Stimulated activated CD4-positive, alpha-beta T cell treated with anti-CD3 and anti-CD28 coated beads, Interleukin-4, amount 100 ng/mL, for 48 hours (primary cell): ENCODE measurements around the gene BYSL.

Experiments used
- DNase-seq, 2 donors: peaks; one replicate each; pipeline ENCODE4 v3.0.0-alpha.2; 2020; ENCODE audit warnings: low read depth in 2 of 2

Gene BYSL

DNA sequence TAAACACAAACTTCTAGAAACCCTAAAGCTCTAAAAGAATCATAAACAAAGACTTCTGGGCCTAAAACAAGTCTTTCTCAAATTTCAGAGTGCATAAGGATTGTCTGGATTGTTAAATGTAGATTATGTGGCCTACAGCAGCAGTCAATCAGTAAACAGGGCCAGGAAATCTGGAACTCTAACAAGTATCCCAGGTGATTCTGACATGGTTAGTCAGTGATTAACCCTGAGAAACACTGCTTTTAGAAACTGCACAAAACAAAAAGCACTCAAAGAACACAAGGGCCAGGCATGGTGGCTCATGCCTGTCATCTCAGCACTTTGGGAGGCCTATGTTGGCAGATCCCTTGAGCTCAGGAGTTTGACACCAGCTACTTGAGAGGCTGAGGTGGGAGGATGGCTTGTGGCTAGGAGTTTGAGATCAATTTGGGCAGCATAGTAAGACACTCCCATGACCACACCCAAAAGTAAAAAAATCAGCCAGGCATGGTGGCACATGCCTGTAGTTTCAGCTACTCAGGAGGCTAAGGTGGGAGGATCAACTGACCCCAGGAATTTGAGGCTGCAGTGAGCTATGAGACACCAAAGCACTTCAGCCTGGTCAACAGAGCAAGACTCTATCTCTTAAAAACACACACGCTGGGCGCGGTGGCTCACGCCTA is 6.3 kb upstream of the BYSL start:
- DNase-seq, result no peak

DNA sequence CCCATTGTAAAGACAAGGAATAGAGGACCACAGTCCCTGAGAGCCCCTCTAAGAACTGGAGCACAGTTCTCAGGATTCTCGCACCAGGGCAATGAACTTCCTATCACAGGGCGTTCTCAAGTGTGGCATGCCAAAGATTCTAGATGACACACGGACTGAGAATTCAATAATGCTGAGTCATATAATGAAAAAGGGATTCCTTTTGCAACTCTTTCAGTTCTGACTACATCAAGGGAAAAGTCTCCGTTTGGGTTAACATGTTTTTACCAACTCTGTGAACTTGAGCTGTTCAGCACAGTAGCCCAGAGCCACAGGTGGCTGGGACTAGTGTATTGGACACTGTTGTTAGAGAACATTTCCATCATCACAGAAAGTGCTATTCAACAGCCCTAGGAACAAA is 3.8 kb upstream of the BYSL start:
- no peak for DNase-seq

DNA sequence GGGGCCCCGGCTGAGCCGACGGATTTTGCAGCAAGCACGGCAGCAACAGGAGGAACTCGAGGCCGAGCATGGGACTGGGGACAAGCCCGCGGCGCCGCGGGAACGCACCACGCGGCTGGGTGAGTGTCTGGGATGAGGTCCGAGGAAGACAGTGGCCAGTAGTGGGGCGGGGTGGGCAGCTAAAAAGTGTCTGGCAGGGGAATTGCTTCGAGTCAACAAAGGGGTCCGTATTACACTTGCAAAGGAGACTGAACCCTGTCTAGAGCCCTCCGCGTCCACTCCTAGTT is 356 bp downstream of the BYSL start:
- no peak for DNase-seq

DNA sequence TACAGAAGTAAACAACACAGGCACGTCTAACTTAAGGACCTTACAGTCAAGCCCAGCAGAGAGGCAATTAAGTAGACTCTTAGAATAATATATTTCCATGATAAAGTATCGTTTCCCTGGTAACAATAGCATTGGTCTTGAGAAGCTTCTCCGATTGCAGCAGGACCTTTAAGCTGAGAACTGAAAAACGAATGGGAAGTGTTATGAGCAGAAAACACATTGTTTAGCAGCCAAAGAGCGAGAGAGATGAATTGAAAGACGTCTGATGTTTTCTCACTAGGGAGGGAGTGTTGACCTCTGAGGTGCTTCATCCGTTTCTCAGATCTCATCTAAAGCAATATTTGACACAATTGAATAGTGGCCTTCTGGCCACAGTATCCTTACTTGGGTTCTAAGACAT is 855 bp downstream of the BYSL start:
- no peak for DNase-seq

DNA sequence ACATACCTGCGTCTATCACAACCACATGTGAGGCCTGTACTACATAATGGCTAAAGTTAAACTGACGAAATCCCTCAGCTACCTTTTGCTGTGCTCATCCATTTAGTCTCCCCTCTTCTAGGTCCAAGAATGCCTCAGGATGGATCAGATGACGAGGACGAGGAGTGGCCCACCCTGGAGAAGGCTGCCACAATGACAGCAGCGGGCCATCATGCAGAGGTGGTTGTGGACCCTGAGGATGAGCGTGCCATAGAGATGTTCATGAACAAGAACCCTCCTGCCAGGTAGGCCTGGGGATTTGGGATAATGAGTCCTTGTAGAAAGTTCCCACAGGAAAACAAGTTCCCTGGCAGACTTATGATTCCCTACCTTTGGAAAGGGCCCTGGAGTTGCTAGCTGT is 6.0 kb downstream of the BYSL start:
- DNase-seq, result no peak

DNA sequence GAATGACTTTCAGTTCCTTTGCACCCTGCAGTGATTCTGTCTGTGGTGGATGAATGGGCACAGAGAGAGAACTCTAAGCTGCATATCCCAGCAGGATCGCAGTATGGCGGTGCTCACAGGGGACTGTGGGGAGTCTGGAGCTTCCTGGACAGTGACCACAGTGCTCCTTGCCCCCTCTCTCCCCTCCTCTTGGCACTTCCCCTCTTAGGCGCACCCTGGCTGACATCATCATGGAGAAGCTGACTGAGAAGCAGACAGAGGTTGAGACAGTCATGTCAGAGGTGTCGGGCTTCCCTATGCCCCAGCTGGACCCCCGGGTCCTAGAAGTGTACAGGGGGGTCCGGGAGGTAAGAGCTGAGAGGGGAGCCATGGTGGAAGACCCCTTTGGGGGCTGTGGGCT is 8.6 kb downstream of the BYSL start:
- no peak for DNase-seq

DNA sequence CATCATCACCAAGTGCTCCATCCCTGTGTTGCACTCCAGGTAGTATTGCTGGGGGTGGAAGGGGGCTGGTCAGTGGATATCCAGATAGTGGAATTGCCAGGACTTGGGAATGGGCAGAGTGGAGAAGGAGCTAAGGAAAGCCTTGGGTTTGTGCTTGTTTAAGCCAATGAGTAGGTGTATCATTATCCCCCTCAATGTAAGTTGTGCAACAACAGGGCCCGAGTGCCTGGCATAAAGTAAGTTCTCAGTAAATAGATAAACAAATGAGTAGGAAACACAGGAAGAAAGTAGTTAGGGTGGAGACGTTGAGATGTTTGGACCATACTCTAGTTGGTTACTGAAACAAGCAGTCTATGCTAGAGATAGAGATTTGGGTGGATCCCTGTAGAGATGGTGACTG is 10.5 kb downstream of the BYSL start:
- DNase-seq, result no peak

DNA sequence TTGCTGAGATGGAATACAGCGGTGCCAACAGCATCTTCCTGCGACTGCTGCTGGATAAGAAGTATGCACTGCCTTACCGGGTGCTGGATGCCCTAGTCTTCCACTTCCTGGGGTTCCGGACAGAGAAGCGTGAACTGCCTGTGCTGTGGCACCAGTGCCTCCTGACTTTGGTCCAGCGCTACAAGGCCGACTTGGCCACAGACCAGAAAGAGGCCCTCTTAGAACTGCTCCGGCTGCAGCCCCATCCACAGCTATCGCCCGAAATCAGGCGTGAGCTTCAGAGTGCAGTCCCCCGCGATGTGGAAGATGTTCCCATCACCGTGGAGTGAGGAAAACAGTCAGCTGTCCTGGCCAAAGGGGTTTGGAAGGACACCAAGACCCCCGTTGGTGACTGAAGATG is 11.1 kb downstream of the BYSL start:
- DNase-seq, result no peak

DNA sequence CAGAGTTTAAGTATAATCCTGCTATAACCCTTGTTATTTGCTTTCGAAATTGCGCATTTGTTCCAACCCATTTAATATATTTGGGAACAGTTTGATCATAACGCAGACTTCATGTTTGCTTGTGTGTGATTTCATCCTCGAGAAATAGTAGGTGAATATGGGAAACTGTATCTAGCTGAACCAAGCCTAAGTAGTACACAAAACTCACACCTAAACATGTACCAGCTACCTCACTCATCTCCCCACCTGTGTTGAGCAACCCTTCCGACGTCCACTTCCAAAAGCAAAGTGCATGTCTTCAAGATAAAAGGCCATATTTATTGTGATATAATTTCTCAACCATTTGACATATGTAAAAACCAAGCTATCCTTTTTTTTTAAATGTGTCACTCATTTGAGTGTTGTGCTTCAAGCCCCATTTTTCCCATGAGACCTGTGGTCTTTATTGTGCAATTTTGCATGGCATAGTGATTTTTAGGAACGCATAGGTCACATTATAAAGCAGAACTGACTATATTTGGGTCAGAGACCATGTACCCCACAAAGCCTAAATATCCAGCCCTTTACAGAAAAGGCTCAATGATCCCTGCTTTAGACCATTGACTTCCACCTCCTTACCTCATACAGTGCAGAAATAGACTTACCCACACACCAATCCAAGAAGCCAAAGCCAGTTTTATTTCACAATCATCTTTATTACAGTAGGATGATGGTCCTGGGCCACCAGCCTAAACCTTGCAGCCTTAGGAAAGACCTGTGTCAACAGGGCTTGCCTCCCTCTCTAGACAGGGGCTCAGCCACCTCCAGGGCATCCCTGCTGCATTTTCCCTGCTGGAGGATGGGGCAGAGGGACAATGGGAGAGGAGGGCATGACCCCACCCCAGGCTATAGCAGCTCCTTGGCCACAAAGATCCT is 13.2 kb downstream of the BYSL start:
- no peak for DNase-seq

DNA sequence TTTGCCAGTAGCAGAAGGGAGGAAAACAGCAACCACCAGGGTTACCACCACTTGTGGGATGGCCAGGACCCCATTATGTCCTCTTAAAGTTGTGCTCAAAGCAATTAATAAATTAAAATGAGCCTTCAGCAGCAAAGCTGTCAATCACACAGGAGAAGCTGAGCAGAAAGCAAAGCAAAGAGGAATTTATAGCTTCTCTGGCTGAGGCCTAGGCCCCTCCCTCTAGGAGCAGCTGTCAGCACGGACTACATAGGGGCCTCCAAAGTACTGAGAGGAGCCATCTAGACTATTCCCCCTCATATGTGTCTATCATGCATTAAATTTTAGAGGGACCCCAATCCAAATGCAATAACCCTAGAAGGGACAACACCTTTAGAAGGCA is 13.9 kb downstream of the BYSL start:
- DNase-seq, result no peak

DNA sequence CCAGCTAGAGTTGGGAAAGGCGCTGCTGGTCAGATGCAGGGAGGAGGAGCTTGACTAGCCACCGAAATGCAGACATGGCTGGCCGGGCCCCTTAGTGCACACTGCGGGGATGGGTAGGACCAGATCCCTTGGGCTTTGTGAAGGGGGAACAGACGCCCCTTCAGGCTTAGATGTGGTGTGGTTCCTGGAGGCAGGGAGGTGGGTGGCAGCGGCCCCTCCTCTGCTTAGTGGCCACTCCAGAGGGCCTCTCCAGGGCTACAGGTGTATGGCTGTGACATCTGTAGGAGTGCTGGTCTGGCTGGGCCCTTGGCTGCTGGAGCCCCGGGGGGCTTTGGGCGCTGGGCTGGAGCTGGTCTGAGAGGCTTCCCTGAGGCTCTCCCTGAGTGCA is 14.4 kb downstream of the BYSL start:
- no peak for DNase-seq

DNA sequence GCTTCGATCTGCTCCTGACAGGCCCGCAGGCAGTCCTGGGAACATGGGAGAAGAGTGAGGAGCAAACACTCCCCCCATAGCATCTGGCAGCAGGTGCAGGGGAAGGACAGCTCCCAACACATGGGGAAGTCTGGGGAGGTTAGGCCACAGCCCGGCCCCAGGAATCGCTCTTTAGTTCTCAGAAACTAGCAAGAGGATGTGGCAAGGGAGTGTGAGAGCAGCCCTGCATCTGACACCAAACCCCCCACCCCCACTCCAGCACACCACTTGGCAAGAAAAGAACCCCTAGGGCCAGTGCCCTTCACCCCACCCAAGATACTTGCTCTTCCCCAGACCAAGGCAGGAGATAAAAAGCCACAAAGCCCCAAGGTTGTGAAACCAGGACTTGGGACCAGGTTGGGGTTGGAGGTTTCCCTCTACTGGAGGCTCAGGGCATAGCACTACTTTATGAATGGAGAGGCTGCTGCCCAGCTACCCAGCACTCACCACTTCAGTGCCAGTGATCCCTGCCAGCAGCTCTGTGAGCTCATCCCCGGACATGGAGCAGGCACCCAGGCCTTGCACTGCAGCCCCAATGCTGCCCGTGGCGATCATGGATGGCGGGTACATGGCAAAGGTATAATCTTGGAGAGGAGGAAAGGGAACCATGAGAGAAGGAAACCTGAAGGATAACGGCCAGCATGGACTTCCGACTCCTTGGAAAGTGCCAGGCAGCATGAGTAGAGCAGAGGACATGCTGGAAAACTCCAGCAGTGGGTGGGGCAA is 15.0 kb downstream of the BYSL start:
- peak; percentile 44 to 69 for DNase-seq

DNA sequence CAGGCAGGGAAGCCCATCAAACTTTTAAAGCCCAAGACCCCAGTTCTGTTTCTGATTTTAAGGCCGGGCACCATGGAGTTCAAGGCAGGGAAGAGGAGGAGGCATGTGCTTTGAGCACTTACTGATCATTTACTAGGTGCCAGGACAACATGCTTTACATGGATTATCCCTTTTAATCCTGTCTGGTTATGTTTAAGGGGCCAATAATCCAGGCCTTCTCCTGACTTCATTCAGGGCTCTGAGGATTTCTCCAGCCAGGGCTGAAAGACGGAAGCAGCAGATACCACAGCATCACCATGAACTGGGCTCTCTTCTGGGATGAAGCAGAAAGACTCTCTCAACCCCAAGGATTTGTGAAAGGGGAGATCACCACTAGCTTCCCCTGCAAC is 16.2 kb downstream of the BYSL start:
- DNase-seq, result no peak

DNA sequence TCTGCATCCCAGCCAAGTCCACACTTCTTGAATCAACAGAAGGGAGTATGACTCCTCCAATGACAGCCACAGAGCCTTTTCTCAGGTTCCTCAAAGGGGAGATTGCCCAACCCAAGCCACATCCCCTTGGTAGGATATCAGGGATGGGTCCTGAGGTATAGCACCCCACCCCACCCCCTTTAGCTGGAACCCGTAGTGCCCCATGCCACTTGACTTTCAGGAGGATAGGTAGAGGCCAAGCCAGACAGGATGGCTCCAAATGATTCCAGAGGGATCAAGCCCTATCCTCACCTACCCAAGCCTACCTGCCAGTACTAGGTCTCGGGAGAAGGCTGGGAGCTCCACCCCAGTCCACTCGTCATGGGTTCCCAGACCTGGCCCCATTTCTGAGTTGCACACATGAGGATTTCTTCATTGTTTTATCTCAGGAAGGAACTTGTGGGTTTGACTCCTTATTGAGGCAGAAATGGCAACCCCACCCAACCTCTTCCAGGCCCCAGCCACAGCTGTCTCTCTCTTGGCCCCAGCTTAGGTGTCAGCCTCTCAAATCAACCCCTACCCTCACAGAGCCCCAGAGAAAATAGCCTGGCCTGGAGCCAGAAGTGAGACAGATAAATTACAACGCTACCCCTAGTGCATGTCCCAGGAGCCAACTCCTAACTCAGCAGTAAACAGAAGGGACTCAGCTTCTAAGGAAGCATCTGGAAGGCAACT is 16.7 kb downstream of the BYSL start:
- DNase-seq, result no peak

DNA sequence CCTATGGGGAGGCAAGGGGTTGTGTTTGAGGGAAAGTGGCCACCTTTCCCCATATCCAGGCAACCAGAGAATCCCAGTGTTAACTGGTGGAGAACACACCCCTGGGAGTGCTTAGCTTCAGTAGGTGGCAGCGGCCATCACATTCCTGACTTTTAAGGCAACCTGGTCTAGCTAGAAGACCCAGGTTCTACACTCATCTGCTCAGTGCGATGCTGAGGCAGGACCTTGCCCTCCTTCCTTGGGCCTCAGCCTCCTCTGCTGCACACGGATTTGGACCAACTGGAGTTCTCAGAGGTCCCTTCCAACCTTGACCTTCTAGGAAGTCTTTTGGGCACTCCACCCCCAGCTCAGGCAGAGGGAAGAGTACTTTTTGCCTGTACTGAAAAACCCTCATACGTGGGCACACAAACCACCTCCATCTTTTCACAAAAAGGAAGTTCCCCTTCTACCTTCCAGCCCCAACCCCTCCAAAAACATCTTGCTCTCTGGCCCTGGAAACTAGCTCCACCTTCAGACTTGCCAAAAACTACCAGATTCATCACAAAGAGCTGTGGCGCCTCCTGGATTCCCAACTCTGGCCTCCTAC is 17.4 kb downstream of the BYSL start:
- no peak for DNase-seq

DNA sequence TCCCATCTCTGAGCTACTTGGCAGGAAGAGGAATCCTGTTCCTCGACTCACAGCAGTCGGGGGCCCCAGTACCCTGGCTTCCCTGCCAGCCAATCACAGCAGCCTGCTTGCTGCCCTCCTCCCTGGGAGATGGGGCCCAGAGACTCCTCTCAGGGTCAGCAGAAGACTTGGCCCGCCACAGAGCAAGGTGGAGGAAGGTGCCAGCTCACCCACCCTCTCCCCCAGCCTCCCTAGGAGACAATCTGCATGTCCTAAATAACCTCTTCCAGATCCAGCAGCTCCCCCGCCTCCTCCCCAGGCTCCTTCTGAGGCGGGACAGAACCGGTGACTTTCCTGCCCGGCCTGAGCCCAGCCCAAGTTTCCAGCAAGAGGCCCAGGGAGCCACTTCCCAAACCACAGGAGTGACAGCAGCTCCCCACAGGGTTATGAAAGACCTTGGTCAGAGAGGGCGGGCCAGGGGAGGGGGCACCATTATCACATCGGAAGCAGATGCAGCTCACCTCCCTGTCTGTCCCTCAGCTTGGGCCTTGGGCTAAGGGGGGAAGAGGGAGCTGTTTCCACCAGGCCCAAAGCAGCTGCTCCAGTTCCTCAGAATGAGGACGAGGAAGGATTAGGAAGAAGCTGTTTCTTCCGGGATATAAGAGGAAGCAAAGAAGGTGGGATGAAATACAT is 18.0 kb downstream of the BYSL start:
- peak in 1 of 2 donors; percentile 36 for DNase-seq

DNA sequence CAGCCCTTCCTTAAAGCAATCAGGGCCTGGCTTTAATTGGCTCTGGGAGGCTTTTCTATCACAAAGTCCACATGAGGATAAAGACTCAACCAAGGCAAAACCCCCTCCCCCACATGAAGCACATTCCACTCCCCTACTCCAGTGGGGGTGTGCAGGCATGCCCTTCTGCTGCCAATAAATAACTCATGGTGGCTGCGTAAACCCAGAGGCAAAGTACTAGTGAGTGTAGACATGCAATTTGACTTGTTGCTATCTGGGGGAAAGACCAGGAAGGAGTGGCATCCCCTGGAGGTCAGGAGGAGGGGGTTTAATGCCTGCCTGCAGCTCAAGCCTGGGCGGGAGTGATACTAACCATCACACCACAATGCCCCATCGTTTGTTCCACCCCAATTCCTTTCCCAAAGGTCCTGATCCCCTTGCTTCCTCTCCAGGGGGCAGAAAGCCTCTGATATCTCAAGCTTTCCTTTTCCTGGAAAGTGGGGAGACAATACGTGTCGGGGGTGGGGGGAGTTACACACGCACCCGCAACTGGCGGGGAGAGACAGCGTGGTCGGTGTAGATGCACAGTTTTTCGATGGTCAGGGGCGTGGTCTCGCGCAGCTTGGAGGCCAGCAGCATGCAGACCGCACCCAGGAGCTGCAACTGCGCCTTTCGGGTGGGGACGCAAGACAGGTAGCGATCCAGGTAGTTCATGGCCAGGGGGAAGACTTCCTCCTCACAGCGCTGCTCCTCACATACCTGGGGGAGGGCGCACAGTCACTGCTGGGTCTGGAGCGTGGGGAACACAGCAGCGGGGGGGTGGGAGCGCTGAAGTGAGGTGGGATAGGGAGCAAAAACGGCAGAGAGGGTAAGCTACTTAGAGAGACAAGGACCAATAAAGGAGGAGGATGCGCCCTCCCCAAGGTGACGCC is 18.8 kb downstream of the BYSL start:
- DNase-seq, result peak in 1 of 2 donors; percentile 33

DNA sequence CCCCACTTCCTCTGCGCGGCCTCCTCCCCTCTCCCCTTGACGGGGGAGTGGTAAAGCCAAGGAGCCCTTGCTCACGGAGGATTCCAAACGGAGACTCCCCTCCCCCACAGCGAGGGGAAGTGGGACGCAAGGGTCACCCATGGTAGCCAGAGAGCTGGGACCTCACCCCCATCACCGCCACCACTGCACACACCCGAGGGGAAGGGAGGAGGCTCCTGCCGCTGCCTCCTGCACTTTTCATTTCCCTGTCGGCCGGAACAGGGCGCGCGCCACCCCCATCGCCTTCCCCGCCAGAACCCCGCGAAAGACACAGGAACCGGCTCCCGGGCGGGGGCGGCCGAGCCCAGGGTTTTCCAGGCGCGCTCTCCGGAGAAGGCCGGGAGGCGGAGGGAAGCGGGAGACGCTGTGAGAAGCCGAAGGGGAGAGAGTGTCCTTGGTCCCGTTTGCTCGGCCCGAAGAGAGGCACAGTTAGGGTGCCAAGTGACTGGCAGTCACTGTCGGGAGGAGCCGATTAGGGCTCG is 19.5 kb downstream of the BYSL start:
- peak in 1 of 2 donors; percentile 49 for DNase-seq

DNA sequence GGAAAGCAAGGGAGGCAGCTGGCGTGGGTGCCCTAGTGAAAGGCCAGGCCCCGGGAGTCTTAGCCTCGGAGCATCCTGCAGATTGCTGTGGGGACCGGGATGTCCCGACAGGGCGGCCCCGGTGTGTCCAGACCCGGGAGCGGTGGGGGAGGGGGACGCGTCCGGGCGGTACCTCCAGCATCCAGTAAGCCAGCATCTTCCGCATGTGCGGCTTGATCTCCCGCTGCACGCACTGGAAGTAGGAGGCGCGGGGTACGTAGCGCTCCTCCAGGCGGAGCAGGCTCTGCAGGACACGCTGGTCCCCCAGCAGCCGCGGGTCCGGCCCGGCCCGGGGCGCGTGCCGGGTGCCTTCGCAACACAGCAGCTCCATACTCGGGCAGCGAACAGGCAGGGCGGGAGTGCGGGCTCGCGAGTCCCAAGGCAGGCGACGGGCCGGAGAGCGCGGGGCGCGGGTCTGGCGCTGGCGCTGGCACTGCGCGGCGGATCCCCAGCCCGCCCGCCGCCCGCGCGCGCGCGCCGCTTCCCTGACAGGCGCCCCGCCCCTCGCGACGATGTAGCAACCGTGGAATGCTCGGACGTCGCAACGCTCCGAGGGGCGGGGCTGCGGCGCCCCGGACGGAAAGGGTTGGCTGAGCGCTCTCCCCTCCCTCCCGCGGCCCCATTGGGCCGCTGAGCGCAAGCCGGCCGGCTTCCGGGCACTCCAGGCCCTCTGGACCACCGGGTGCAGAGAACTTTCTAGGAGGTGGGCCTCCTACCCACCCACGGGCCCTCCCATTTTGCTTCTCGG is 20.2 kb downstream of the BYSL start, which contains the start of gene CCND3:
Gene CCND3, minus strand, starts transcription at position 529 of the 787 bp plus-strand sequence. Its CDS starts 159 bp downstream, at position 370.
- peak; percentile 88 to 94 for DNase-seq
